ENCODE results near the gene ELAVL1. TPM values are rescaled to one million over a fixed set of nuclear protein-coding genes. Genes with fewer than 3 reads are reported as not detected.

The ELAVL1 gene
- total and polyA plus RNA-seq, 2 experiments from 2014 or later = 81.6 to 143 TPM

GRCh38 chr19:7993560-7993959 is 11.9 kb downstream of the ELAVL1 start (continued):
- TF ChIP-seq REST (IDR thresholded peaks at IDR 0.05; ENCODE audit: unreplicated experiment) = no peak
- no peak for TF ChIP-seq ZNF462 (CRISPR knock-in tag; IDR thresholded peaks at IDR 0.05)
- no peak for TF ChIP-seq ZNF331 (CRISPR knock-in tag; IDR thresholded peaks at IDR 0.05; ENCODE audit: low read depth)
- no peak for TF ChIP-seq POLR2AphosphoS5 (IDR thresholded peaks at IDR 0.05; ENCODE audit: low read depth)
- TF ChIP-seq EZH2phosphoT487 (IDR thresholded peaks at IDR 0.05; ENCODE audit: unreplicated experiment) = no peak

GRCh38 chr19:7992575-7992974 is 12.9 kb downstream of the ELAVL1 start:
- peaks cover 6% of the 10 kb centered on the region for H3K27me3 Mint-ChIP-seq (ENCODE audit: insufficient read depth, low read depth, poor library complexity)
- Histone ChIP-seq H2AFZ (no peak overlapping the region), H3K4me2 (no peak overlapping the region), H3F3A (replicated peaks; ENCODE audit: low read depth) (peaks cover 4% of the 10 kb centered on the region; the same call in 1 of the 2 replicates), H4K20me1 (replicated peaks; ENCODE audit: insufficient read depth) (peaks cover 81% of the 10 kb centered on the region), H3K27ac (ENCODE audit: low read depth) (0 out of 2 replicates have a peak overlapping the region, but pooled peaks have one; percentile 26), H3K36me3 (ENCODE audit: insufficient read depth) (peaks cover 23% of the 10 kb centered on the region), H3K4me1 (ENCODE audit: insufficient read depth) (peaks cover 22% of the 10 kb centered on the region), H3K9me2 (ENCODE audit: insufficient read depth) (no peaks in the 10 kb centered on the region), H3K27me3 (ENCODE audit: insufficient read depth) (no peaks in the 10 kb centered on the region), H3K4me3 (no peak overlapping the region), H3K79me2 (replicated peaks; ENCODE audit: insufficient read depth) (peaks cover 100% of the 10 kb centered on the region)
- no peak for ATAC-seq
- H3K9me3 Mint-ChIP-seq = no peaks in the 10 kb centered on the region
- H3K4me3 Mint-ChIP-seq = no peak overlapping the region
- peaks cover 51% of the 10 kb centered on the region for H3K36me3 Mint-ChIP-seq (ENCODE audit: low read depth)
- no peak overlapping the region for H3K27ac Mint-ChIP-seq
- DNase-seq (ENCODE audit: low spot score) = no peak
- peaks cover 38% of the 10 kb centered on the region for H3K4me1 Mint-ChIP-seq
- TF ChIP-seq EZH2 (IDR thresholded peaks at IDR 0.05; ENCODE audit: low read depth, unreplicated experiment) = no peak
- TF ChIP-seq NANOG (IDR thresholded peaks at IDR 0.05; ENCODE audit: borderline replicate concordance) = no peak
- no peak for TF ChIP-seq ZNF114 (CRISPR knock-in tag; IDR thresholded peaks at IDR 0.05)
